CD4-positive, alpha-beta T cell treated with Interleukin-4 for 4 hours (primary cell): Measurements from ENCODE around the gene PPFIBP2.
A peak's percentile ranks its signal among the peaks of the same experiment; 100 is the strongest.

ENCODE experiments used
- DNase-seq: peaks from one replicate; pipeline ENCODE4 v3.0.0-alpha.2; 2020

Gene PPFIBP2

DNA sequence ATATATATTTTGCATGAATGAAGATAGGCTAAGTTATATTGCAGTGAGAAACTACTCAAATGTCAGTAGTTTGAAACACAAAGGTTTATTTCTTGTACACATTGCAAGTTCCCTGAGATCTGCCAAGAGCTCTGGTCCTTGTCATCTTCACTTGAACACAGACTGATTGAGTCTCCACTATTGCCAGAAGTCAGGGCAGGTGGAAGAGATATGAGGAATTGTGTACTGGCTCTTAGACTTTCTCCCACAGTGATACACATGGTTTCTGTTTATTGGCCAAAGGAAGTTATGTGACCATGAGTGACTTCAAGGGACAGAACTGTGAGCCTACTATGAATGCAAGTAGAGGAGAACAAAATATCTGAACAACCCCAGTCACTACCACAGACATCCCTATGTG lies 44.2 kb downstream of the PPFIBP2 start:
- no peak for DNase-seq

DNA sequence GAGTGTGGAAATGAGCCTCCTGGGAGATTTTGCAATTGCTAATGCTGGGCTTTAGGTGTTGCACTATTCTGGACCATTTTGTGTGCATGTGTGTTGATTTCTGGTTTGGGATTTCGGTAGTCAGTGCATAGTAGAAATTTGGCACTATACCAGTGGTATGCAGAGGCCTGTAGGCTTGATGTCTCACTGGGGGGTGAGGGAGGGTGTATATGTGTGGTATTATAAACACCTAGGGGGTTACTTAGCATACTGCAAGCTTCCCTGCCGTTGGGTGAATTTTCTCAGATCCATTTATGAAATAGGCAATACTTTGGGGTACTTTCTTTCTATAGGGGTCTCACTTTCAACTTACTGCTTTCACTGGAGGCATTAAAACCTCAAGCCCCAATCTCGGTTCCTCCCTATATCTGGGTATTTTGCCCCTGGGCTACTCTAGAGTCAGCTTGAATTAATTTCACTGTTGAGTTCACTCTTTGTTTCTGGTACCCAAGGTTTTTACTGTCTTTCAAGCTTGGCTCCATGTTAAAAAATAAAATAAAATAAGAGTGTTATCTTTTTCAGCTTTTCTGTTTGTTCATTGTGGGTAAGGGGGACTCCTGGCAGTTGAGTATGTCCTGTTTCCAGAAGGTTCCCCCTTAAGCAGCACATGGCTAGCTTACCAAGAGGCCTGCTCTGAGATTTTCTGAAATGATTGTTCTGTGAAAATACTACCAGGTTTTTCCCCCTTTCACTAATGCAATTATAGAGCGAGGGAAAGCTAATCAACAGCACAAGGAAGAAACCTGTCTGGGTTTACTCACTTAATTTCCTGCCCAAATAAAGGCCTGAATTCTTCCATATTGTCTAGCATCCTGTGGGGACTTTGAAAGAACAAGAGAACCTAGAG lies 45.8 kb downstream of the PPFIBP2 start:
- DNase-seq = no peak

DNA sequence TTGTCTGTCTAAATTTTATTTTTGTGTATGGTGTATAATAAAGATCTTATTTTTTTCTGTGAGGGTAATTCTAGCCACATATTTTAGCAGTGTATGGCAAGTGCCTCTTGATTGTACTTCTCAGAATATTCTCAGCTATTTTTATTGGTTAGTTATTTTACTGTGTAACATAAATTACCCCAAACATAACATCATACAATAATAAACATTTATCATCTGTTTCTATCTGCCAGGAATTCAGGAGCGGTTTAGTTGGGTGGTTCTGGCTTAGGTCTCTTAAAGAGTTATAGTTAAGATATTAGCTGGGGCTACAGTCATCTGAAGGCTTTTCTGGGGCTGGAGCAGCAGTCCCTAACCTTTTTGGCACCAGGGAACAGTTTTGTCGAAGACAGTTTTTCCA lies 47.8 kb downstream of the PPFIBP2 start:
- no peak for DNase-seq

DNA sequence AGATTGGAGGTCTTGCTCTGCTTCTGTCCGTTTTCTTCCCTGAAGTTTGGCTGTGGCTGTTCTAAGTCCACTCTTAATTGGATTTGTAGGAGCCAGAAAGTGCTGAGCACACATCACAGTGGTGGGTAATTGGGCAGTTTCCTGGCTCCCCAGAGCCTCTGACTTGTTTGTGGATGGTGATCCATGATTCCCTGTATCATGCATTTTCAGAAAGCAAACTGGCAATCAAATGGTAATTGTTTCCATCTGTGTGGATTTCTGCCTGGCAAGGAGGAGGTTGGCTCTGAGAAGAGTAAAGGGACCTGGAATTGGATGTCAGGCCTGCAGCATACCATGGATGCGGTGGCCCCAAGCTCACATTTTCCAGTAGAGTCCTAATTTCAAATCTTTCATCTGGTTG lies 49.5 kb downstream of the PPFIBP2 start:
- no peak for DNase-seq

DNA sequence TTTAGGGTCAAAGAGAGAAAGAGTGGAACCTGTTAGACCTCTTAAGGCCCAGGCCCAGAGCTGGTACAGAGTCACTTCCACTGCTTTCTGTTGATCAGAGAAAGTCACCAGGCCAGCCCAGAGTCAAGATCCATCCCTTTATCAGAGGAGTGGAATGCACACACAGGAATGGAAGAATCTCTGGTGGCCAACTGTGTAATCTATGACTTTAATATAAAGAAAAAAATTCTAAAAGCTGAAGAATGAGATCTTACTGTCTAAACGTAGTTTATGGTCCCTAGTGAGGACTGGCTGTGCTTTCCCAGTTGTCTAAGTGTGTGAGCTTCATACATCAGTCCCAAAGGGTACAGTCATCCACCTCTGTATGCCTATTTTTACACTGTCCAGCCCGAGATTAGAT lies 51.0 kb downstream of the PPFIBP2 start:
- DNase-seq = no peak

DNA sequence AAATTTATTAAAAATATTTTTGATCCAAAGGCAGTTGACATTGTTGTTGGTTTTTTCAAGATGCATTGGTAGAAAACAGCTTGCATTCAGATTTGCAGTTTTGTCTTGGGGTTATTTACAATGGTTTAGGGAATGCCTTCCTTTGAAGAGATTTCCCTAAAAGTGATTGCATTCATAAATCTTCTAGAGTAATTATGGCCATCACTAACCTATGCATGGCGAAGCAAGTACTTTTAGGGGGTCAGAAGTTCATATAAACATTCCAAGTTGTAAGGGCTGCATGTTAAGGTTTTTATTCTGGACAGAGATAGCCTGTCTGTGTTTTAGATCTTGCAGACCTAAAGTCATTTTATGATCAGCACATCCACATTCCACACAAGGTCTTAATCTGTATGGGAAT lies 53.5 kb downstream of the PPFIBP2 start:
- DNase-seq = no peak

DNA sequence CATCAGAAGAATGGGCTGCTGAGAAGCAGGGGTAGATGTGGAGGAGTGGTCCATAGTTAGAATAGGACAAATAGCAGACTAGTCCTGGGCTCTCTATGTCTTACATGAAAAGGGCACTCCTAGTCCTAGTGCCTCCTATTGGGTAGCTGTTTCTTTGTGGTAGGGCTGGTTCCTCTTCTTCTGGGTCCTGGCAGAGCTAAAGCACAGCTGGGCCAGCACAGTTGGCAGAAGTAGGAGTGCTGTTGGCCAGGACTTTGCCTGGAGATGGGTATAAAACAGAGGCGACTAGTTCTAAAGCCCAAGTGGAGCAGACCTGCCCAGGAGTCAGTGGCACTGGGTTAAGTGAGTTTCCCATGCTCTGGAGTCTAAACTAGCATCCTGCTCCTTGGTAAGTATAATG lies 55.2 kb downstream of the PPFIBP2 start:
- no peak for DNase-seq

DNA sequence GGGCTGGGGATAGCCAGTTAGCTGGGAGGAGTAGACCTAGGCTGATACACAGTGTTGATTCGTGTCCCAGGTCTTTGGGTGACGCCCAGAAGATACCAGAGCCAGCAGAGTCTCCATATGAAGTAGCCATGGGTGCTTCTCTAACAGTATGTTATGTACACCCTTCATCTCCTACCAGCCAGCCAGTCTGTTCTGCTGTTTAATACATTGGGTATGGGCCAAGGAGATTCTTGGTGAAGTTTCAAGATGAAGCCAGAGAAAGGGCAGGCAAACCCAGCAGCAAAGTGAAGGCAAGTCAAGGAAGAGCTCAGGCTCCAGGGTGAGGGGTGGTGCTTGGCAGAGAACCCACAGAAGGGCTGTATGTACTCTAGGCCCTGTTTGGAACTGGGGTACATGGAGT lies 56.4 kb downstream of the PPFIBP2 start:
- DNase-seq = no peak

DNA sequence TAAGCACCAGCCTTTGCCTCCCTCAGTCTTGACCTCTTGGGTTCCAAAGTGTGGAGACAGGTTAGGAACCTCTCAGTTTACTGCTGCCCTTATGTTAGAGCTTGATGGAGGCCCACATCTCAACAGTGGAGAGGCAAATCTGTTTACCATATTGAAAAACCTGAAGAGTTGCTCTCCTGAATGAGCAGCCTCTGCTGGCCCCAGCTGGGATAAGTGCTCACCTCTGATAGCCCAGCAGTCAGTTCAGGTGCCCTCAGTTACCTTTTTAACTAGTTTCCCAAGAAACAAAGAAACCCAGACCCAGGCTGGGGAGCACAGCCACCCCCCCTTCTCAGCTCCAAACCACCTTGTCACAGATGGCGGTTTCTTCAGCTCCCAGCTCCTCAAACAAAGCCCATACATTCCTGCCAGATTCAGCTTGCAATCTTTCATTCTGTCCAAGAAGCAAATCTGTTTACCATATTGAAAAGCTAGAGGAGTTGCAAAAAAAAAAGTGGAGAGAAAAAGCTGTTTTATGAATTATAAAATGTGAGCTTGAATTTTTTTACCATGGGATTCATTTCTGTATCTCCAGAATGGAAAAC lies 57.2 kb downstream of the PPFIBP2 start:
- no peak for DNase-seq

DNA sequence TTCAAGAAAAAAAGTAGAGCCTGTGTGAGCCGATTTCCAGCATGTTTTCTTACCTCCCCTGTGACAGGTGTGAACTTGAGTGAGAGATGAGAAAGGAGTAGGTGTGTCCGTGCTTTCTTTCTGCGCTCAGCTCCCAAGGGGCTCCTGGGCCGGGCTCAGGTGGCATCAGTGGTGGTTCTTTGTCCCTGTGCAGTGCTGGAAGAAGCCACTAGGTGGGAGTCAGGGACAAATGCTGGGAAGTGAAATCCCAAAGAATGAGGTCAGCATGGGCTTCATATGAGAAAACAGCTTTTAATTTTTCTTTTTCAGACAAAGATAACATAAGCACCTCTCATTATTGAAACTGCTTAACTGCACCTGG lies 57.8 kb downstream of the PPFIBP2 start:
- DNase-seq = peak; percentile 12

DNA sequence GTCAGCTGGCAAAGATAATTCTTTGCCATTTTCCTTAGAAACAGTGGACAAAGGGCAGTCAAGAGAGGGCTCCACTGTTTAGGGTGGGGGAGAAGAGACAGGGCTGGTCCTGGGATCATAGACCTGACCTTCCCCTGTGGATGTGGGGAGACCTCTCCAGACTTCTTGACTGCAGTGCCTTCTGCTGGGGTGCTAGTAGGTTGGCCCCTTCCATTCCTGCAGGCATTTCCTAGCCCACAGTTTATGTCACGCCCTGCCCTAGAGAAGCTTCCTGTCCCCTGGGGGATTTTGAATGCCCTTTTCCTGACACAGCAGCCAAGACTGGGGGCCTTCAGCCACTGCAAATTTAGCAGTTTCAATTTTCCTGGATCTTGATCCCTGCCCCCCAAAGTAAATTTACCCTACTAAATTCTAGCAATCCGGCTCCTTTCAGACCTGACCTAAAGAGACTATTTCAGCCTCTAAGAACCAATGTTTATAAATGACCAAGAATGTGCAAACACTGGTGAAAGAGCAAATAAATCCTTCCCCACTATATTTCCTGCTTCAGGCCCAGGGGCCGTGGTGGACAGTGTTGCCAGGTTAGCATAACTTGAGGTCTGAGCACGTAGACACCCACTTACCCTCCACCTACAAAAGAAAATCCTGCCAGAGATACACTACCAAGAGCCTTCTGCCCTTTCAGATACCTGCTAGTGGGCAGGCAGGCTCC lies 58.4 kb downstream of the PPFIBP2 start:
- DNase-seq = no peak

DNA sequence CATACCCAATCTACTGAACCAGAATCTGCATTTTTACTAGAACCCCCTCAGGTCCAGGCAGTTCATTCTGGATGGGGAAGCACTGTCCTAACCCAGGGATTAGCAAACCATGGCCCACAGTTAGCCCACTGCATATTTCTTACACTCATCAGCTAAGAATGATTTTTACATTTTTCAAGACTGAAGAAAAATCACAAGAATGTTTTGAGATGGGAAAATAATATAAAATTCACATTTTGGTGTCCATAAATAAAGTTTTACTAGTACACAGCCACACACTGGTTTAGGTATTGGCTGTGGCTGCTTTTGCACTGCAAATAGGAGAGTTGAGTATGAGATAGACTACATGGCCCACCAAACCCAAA lies 59.4 kb downstream of the PPFIBP2 start:
- no peak for DNase-seq

DNA sequence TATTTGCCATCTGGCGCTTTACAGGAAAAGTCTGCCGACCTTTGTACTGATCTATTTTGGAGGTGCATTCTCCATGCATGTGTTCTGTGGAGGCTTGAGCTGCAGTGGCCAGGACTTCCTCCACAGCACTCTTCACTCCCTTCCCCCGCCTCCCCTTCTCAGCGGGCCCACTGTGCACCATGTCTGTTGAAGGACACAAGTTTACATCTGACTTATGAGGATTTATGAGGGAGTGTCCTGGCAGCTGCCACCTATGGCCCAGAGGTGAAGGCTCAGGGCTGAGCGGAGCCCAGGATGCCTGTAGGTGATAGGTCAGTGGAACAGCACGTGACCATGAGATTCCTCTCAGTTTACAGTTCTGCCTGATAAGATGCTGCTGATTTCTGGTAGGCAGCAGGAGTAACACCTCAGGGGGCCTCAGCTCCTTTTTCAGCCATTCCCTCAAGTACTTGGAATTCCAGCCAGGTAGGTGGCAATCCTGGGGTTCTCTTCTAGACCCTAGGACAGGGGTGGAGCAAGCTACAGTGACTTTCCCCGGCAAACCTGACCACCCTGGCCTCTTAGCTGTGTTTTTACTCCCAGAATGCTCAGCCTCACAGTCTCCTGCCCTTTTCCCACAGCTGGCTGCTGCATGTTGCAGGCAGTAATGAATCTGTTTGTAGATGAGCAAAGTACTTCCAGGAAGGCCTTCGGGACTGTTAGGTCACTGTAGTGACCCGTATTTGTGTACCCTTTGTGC lies 59.9 kb downstream of the PPFIBP2 start:
- DNase-seq = no peak

DNA sequence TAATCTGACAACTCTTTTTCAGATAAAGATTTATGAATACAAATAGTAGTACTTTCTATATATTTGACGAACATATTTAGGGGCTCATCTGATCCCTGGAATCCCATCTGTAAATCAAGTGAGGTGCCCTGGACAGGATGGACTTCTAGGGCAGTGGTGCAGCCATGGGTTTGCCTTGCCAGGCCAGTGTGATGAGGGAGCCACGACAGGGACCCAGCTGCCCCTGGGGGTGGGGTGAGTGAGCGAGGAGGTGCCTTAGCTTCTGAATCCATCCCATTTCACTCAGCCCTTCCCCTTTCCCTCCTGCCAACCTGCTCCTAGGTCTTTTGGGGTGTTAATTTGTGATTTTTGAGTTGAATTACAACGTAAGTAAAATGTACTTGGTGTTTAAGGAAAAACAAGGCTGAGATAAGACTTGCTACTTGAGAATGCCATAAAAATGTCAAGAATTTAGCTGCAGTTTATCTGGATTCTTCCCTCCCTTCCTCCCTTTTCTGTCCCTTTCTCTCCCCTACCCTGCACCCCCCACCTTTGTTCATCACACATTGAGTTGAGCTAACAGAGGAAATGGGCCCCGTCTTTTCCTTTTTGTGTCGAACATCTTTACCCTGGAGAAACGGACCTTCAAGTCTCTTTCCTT lies 60.8 kb downstream of the PPFIBP2 start:
- no peak for DNase-seq

DNA sequence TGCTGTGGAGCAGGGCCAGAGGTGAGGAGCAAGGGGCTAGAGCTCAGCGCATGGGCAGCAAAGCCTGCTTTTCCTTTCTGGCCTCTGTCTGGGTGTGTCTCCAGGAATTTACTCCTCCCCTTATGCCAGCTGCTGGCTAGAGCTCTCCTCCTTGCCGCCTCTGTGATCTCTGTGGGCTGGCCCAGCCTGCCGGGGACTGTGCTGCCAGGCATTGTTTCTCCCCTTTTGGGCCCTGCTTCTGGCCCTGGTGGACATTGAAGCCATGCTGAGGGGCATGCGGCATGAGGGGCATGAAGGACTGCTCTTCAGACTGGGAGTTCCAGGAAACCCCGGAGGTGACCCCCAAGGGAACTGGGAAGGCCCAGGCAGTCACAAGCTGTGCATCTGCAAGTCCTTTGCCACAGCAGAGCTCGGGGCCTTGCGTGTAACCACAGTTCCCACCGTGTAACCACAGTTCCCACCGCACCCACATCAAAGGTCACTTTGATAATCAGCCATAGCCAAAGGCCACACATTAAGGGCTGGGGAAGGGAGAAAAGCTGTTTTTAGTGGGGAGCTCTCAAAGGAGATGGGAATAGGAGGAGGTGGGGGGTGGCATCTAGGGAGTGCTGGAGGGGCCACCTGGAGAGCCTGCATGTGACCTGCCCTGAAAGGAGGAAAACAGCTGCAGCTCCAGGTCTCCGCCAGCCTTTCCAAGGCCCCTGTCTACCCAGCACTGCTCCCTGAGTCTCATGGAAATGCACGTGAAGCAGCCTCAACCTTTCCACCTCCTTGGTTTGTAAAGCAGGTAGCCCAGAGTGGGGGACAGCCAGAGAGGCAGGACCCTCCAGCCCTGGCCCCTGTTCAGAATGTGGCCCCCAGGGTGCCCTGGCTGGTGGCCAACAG lies 62.3 kb downstream of the PPFIBP2 start:
- no peak for DNase-seq

DNA sequence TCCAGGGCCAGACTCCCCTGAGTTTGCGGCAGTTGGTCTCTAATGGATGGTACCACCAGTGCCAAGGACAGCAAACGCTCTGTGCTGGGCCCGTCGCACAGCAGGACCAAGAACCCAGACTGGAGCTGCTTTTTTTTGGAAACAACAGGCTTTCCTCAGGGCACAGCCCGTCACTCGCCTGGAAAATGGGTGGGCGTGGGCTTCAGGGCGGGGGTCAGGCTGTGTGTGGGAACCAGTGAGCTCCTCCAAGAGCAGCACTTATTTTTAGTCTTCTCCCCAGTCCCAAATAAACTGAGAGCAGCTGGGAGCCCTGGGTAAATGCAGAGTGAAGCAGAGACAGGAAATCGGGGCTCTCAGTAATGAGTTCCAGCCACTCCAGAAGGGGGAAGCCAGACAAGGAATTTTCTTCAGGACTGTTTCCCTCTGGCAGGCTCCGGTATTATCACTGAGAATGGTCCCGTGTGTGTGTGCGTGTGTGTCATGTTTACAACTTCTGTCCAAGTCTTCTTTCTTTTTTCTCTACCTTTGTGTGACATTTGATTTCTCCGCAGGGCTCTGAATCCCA lies 63.0 kb downstream of the PPFIBP2 start:
- no peak for DNase-seq

DNA sequence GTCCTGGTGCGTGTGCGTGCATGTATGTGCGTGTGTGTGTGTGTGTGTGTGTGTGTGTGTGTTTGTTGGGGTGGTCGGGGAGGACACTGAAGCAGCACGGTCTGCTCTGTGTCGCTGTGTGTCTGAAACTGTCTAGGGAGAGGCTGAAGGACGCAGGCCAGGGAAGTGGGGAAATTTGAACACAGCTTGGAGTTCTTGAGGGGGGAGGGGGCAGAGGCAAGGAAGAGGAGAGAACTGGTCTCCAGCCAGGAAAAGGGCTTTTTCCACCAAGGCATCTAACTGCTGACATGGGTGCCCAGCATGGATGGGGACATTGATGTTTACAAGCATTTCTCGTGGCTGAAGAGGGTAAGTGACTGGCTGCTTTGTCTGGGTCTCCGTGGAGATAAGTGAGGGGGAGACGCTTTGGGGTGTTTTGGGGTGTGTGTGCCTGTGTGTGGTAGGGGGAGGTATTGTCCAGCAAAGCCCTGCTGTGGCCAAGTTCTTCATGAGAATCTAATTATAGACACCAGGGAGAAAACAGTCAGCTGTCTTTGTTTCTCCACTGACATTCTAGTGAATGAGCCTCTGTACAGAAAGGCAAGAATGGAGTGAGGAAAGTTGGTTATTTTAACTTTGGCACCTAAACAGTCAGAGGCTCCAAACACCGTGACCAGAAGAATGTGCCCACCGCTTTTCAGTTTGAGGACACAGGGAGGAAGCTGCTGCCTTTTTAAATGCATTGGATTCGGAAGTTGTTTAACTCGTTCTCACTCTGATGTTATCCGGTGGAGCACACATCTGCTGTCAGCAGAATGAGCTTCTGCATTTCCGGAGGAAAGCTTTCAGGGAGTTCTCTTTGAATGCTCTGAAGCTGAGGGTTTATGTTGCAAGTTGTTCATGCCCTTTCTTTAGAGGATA lies 63.7 kb downstream of the PPFIBP2 start:
- peak; percentile 5 for DNase-seq

DNA sequence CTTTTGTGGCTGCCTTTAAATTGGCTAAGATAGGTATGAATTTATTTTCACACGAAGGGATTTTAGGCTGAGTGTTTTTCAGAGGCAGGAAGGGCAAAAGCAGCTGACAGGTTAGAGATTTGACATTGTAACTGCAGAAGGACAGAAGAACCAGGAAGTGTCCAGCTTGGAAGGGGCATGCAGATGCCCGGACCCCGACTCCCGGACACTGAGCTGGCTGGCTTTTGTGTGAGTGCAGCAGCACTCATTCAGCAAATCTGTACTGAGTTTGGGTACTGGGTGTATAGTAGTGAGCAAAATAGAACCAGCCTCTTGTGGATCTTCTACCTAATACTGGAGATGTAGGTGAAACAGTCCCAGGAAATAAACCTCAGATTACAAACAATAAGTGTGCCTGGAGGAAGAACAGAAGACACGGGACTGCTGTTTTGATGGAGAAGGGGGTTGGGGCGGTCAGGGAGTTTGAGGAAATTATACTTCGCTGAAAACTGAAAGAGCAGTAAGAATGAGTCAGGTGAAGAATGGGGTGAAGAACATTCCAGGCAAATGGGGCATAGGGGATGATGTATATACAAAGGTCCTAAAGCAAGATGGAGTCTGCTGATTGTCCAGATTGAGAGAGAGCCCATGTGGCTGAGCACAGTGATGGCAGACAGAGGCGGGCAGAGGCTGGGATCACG lies 64.6 kb downstream of the PPFIBP2 start:
- no peak for DNase-seq

DNA sequence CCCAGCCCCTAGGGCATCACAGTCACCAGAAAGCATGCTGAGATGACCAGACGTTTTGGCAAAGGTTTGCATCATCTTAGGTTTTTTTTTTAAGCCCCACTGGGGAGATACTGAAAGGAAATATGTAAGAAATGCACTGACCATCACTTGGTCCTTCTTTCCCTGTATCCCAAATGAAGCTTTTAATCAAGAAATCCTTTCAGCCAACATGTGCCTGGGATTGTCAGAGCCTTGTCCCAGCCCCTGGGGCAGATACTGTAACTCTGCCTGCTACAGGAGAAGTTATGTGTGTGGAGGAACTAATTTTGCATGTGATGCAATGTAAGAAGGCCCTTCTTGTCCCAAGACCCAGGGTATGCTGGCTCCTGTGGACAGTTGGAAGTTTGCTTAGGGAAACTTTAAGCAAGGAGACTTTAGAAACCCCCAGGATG lies 65.6 kb downstream of the PPFIBP2 start:
- no peak for DNase-seq
